Measurements from ENCODE around the gene DUT. TPM values are rescaled to one million over a fixed set of nuclear protein-coding genes. Genes with fewer than 3 reads are reported as not detected.

DUT gene
- total RNA-seq, 1 donor from 2014 or later, result 100 TPM

- intact Hi-C loops (cut with DNase I), result no loop called here
- Histone ChIP-seq H3K9me3 (no peaks in the 10 kb centered on the region), H3K4me3 (no peak overlapping the region), H3K27me3 (ENCODE audit: low read depth) (no peaks in the 10 kb centered on the region), H3K4me1 (no peaks in the 10 kb centered on the region), H3K36me3 (no peaks in the 10 kb centered on the region), H3K27ac (no peak overlapping the region)
- ATAC-seq (no peak), DNase-seq (no peak)
- no peak for TF ChIP-seq CTCF (IDR thresholded peaks at IDR 0.05)
Measured at GRCh38 chr15:48375767-48376166, 44.5 kb downstream of the DUT start.

DNA sequence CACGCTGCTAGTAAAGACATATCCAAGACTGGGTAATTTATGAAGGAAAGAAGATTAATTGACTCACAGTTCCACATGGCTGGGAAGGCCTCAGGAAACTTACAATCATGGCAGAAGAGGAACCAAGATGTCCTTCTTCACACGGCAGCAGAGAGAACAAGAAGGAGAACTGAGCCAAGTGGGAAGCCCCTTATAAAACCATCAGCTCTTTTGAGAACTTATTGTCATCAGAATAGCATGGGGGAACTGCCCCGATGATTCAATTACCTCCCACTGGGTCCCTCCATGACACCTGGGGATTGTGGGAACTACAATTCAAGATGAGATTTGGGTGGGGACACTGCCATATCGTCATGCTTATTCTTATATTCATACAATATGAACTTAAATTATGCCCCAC, 49.0 kb downstream of the DUT start:
- H3K27ac ChIP-seq, result no peak overlapping the region
- H3K36me3 ChIP-seq, result no peaks in the 10 kb centered on the region
- H3K4me3 ChIP-seq, result no peak overlapping the region
- intact Hi-C loops (cut with DNase I), result no loop called here
- no peaks in the 10 kb centered on the region for H3K4me1 ChIP-seq
- no peak for TF ChIP-seq CTCF (IDR thresholded peaks at IDR 0.05)
- no peaks in the 10 kb centered on the region for H3K27me3 ChIP-seq (ENCODE audit: low read depth)
- no peak for DNase-seq
- ATAC-seq, result no peak
- H3K9me3 ChIP-seq, result no peaks in the 10 kb centered on the region

- H3K27me3 ChIP-seq (ENCODE audit: low read depth), result no peaks in the 10 kb centered on the region
- no peaks in the 10 kb centered on the region for H3K4me1 ChIP-seq
- H3K4me3 ChIP-seq, result no peak overlapping the region
- TF ChIP-seq CTCF (IDR thresholded peaks at IDR 0.05), result no peak
- H3K9me3 ChIP-seq, result no peaks in the 10 kb centered on the region
- no peak for ATAC-seq
- DNase-seq, result no peak
- intact Hi-C loops (cut with DNase I), result no loop called here
- no peak overlapping the region for H3K27ac ChIP-seq
- no peaks in the 10 kb centered on the region for H3K36me3 ChIP-seq
Measured at GRCh38 chr15:48381861-48382260, 50.6 kb downstream of the DUT start.

GRCh38 chr15:48383031-48383430, 51.8 kb downstream of the DUT start:
- H3K4me1 ChIP-seq, result no peaks in the 10 kb centered on the region
- H3K36me3 ChIP-seq, result no peaks in the 10 kb centered on the region
- intact Hi-C loops (cut with DNase I), result no loop called here
- no peak overlapping the region for H3K27ac ChIP-seq
- no peaks in the 10 kb centered on the region for H3K27me3 ChIP-seq (ENCODE audit: low read depth)
- TF ChIP-seq CTCF (IDR thresholded peaks at IDR 0.05), result no peak
- no peak overlapping the region for H3K4me3 ChIP-seq
- no peaks in the 10 kb centered on the region for H3K9me3 ChIP-seq
- ATAC-seq (no peak), DNase-seq (no peak)

DNA sequence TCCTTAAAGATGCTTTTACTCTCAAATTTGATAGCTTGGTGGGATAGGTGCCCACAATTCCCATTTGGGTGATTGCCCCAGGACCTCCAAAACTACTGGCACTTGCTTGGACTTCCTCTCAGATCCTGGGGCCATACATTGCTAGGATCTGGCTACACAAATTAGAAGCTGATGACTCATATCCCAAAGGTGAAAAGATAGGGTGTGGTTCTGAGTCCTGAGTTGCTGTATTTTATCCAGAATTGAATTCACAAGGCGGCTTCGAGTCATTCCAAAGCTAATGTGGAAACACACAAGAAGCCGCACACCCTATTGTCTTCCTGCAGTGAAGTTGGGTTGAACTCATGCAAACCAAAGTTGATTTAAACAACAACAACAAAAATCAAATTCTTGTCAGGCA, 53.4 kb downstream of the DUT start:
- H3K4me1 ChIP-seq, result peaks cover 5% of the 10 kb centered on the region
- H3K4me3 ChIP-seq, result no peak overlapping the region
- no peaks in the 10 kb centered on the region for H3K9me3 ChIP-seq
- ATAC-seq (no peak), DNase-seq (no peak)
- no peak for TF ChIP-seq CTCF (IDR thresholded peaks at IDR 0.05)
- no peak overlapping the region for H3K27ac ChIP-seq
- no peaks in the 10 kb centered on the region for H3K36me3 ChIP-seq
- intact Hi-C loops (cut with DNase I), result no loop called here
- no peaks in the 10 kb centered on the region for H3K27me3 ChIP-seq (ENCODE audit: low read depth)

All from lower lobe of right lung (tissue), 2 donors.